H1 (cell line): ENCODE results near the gene C1QTNF4. TPM values are rescaled to one million over a fixed set of nuclear protein-coding genes. Genes with fewer than 3 reads are reported as not detected.

Experiments used
- SRF ChIP-seq: IDR thresholded peaks from 2 replicates; pipeline ENCODE4 v1.6.1; 2011; ENCODE audit warnings: mild to moderate bottlenecking, low read depth, low read length, moderate library complexity
- TBP ChIP-seq: IDR thresholded peaks from 2 replicates; pipeline ENCODE4 v1.6.1; 2011; ENCODE audit warnings: low read depth, low read length, improper control_type of control experiment
- TEAD4 ChIP-seq: IDR thresholded peaks from 2 replicates; pipeline ENCODE4 v1.6.1; 2012; ENCODE audit warnings: low read depth, low read length, inconsistent platforms, mixed read lengths
- polyA plus RNA-seq, 7 experiments: library from polyadenylated mRNA; depleted of rRNA in 3 of 7; stranded (reverse) in 5 of 7; unstranded in 2 of 7; fragments of >200 nt in 5 of 7; fragments of 200-250 nt in 2 of 7; gene quantifications; 1 replicate in 5 of 7; 2 replicates in 1 of 7; 4 replicates in 1 of 7; pipeline versions ENCODE4 v1.2.1 to v1.2.3, GENCODE V29; 2011 to 2013; ENCODE audit warnings: missing spikeins in 2 of 7, mixed read lengths in 2 of 7
- total RNA-seq: library from RNA; stranded (reverse); fragmentation: NEBNext Ultra II Directional; extraction: Animal tissue kit (Norgen Biotek cat#: 25700); gene quantifications from 2 replicates; pipeline ENCODE4 v1.2.1, GENCODE V29; 2021

The C1QTNF4 gene
- total and polyA plus RNA-seq, 2 of the 8 experiments (the other 6 are each of a cell fraction or from before 2014, with no cell fraction given) = 3.9 to 6.0 TPM

DNA sequence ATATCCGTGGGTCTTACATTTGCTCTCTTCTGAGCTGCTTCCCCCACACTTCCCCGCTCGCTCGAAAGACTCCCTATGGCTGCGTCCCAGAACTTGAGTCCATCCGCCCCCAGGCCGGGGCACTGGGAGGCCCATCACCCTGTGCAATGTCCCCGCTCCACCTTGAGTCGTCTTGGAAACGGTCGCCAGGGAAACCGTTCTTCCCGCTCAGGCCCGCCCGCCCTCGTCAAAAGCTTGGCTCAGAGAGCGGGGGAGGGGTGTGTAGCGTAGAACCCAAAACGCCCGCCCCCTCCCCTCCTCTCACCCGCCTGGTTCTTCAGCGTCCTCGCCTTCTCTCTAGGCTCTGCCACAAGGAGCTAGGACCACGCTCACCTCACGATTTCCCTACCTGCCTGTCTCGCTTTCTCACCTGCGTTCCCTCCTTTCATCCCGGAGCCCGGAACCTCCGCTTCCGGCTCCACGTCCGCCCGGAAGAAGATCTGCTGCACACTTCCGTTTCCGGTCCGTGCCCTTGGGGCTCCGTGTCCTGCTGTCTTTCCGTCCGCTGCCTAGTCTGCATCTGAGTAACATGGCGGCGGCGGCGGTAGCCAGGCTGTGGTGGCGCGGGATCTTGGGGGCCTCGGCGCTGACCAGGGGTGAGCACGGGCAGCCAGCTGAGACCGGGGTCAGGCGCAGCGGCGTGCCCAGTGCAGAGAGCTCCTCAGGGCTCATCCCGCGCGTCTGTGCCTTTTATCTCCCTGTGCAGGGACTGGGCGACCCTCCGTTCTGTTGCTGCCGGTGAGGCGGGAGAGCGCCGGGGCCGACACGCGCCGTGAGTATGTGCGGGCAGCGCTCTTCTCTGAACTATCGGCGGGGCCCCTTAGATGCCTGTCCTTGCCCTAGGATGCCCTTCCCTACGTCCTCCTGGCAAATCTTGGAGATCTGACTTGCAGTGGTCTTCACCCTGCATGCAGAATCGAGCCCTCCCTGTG is 15.4 kb downstream of the C1QTNF4 start, which contains the start of the genes KBTBD4 and NDUFS3 (continued):
- peak; percentile 68 for TF ChIP-seq SRF
- TF ChIP-seq TEAD4 = no peak
- peak; percentile 96 for TF ChIP-seq TBP
